ENCODE data around the gene IL10RB.
A peak's percentile ranks its signal among the peaks of the same experiment; 100 is the strongest.

DNA sequence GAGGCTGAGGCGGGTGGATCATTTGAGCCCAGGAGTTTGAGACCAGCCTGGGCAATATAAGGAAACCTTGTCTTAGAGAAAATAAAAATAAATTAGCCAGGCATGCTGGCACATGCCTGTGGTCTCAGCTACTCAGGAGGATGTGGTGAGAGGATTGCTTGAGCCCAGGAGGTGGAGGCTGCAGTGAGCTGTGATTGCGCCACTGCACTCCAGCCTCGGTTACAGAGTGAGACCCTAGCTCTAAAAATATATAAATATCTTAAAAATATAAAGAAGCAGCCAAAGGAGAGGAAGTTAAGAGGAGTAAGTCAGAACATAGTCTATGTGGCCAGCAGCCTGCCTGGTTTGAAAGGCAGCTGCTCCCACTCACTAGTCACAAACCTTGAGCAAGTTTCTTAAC is 4.5 kb upstream of the IL10RB start:
- TF ChIP-seq, protein P1, sequence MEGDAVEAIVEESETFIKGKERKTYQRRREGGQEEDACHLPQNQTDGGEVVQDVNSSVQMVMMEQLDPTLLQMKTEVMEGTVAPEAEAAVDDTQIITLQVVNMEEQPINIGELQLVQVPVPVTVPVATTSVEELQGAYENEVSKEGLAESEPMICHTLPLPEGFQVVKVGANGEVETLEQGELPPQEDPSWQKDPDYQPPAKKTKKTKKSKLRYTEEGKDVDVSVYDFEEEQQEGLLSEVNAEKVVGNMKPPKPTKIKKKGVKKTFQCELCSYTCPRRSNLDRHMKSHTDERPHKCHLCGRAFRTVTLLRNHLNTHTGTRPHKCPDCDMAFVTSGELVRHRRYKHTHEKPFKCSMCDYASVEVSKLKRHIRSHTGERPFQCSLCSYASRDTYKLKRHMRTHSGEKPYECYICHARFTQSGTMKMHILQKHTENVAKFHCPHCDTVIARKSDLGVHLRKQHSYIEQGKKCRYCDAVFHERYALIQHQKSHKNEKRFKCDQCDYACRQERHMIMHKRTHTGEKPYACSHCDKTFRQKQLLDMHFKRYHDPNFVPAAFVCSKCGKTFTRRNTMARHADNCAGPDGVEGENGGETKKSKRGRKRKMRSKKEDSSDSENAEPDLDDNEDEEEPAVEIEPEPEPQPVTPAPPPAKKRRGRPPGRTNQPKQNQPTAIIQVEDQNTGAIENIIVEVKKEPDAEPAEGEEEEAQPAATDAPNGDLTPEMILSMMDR (IDR thresholded peaks at IDR 0.05 in 8 of 11, conservative IDR thresholded peaks at IDR 0.05 in 3 of 11) = no peak
- TF ChIP-seq POLR2AphosphoS5 (IDR thresholded peaks at IDR 0.05) (peak in 2 of 3 donors; percentile 56 to 59), POLR2A (IDR thresholded peaks at IDR 0.05) (no peak)

Measured in spleen (tissue), 7 donors.